ENCODE data around the gene ETS2.

Gene ETS2

DNA sequence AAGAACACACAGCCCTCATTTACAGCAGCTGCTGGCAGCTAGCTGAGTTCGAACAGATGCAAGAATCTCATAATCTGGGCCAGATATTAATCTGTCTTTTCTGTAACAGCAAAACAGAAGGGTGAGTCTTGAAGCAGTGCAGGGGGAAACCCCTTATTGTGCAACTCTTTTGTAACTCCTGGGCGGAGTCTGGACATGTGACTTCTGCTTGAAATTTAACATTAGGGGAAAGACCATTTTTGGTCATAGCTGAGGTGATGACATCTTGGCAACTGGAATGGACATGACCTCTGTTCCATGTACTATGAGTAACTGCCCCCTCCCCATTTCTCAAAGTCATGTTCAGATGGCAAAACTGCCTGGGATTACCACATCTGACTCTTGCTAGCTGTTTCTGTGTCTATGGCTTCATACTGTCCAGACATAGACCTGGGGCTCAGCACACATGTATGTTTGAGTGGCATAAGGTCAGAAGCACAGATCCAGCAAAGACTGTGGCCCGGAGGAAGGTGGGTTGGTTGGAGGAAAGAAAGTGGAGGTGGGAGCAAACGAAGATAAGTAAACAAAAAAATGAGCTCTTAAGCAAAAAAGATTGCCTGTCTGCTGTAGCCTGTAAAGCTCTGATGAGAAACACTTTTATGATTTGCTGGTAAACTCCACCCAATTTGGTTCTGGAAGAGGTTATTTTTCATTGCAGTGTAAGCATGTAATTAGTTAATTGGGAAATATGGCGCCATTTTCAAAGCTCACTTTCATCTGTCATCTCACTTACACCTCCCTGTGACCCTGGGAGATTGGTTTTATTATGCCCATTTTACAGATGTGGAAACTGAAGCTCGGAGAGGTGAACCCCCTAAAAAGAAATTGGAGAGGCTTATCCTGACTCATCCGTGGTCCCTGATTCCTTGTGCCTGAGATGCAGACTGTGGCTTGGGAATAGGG is 26.1 kb downstream of the ETS2 start:
- H3K27ac ChIP-seq = peak overlapping the region; percentile 99
- peak overlapping the region; percentile 44 to 48 for H3K4me3 ChIP-seq (ENCODE audit: low read depth in 1 of 2, low read length in 1 of 2)
- H3K4me1 ChIP-seq (ENCODE audit: control insufficient read depth in 1 of 2, insufficient read depth in 1 of 2, low read depth in 1 of 2, low read length in 1 of 2) = peaks cover 29 to 30% of the 10 kb centered on the region in 2 experiments
- no peaks in the 10 kb centered on the region for H3K9me3 ChIP-seq
- TF ChIP-seq, protein P1, sequence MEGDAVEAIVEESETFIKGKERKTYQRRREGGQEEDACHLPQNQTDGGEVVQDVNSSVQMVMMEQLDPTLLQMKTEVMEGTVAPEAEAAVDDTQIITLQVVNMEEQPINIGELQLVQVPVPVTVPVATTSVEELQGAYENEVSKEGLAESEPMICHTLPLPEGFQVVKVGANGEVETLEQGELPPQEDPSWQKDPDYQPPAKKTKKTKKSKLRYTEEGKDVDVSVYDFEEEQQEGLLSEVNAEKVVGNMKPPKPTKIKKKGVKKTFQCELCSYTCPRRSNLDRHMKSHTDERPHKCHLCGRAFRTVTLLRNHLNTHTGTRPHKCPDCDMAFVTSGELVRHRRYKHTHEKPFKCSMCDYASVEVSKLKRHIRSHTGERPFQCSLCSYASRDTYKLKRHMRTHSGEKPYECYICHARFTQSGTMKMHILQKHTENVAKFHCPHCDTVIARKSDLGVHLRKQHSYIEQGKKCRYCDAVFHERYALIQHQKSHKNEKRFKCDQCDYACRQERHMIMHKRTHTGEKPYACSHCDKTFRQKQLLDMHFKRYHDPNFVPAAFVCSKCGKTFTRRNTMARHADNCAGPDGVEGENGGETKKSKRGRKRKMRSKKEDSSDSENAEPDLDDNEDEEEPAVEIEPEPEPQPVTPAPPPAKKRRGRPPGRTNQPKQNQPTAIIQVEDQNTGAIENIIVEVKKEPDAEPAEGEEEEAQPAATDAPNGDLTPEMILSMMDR (IDR thresholded peaks at IDR 0.05) = no peak
- H3K27me3 ChIP-seq = no peaks in the 10 kb centered on the region
- H3K36me3 ChIP-seq = no peaks in the 10 kb centered on the region

DNA sequence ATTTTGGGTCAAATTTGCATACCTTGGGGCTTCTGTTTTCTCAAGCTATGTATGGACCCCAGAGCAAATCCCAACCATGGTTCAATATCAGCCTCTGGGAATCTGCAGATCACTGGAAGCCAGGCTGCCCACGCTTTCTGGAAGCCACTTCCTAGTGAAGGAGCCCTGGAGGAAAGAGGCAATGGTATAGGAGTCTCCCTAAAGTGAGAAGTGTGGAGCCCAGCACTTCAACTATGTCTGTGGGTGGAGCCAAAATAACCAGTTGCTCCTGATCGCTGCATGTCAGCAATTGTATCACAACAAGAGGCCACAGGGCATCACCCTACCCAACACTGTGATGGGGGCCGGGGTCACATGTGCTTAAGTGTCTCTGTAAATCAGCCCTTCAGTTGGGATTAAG is 26.9 kb downstream of the ETS2 start:
- H3K36me3 ChIP-seq = no peaks in the 10 kb centered on the region
- no peaks in the 10 kb centered on the region for H3K9me3 ChIP-seq
- H3K27me3 ChIP-seq = no peaks in the 10 kb centered on the region
- peaks cover 28 to 30% of the 10 kb centered on the region in 2 experiments for H3K4me1 ChIP-seq (ENCODE audit: control insufficient read depth in 1 of 2, insufficient read depth in 1 of 2, low read depth in 1 of 2, low read length in 1 of 2)
- H3K27ac ChIP-seq = peak overlapping the region; percentile 99
- TF ChIP-seq, protein P1 (IDR thresholded peaks at IDR 0.05) = no peak
- peak overlapping the region in 1 of 2 experiments; percentile 12 for H3K4me3 ChIP-seq (ENCODE audit: low read depth in 1 of 2, low read length in 1 of 2)

DNA sequence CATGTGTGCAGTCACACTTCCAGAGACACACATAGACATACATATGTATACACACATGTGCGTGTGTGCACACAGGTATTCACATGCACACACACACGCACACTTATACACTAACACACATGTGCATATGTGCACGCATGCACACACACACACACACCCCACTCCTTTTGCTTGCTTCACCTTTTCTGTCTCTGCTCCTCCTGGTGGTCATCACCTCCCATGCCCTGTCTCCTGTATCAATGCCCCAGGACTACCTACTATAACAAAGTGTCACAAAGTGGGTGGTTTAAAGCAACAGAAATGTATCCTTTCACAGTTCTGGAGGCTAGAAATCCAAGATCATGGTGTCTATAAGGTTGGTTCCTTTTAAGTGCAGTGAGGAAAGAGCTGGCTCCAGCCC is 27.4 kb downstream of the ETS2 start:
- Histone ChIP-seq H3K27me3 (no peaks in the 10 kb centered on the region), H3K4me3 (ENCODE audit: low read depth in 1 of 2, low read length in 1 of 2) (no peak overlapping the region), H3K9me3 (no peaks in the 10 kb centered on the region), H3K36me3 (no peaks in the 10 kb centered on the region), H3K4me1 (ENCODE audit: control insufficient read depth in 1 of 2, insufficient read depth in 1 of 2, low read depth in 1 of 2, low read length in 1 of 2) (peaks cover 28 to 30% of the 10 kb centered on the region in 2 experiments), H3K27ac (peak overlapping the region; percentile 99)
- TF ChIP-seq, protein P1 (IDR thresholded peaks at IDR 0.05) = no peak

DNA sequence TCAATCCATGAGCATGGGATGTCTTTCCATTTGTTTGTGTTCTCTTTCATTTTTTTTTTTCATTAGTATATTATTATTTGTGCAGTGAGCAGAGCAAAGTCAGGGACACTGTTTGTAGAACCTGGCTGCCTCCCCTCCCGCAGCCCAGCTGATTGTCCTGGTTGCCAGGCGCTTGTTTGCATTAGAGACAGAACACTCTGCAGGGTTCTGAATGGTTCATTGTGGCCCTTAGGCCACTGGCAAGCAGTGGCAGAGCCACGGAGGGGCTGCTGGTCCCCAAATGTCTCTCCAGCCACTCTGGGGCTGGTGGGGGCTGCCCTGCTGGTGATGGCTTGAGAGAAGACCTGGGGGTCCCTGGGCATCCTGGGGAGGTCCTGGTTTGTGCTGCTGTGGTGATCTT is 29.0 kb downstream of the ETS2 start:
- TF ChIP-seq, protein P1 (IDR thresholded peaks at IDR 0.05) = no peak
- H3K9me3 ChIP-seq = no peaks in the 10 kb centered on the region
- H3K27ac ChIP-seq = no peak overlapping the region
- no peaks in the 10 kb centered on the region for H3K27me3 ChIP-seq
- H3K4me3 ChIP-seq (ENCODE audit: low read depth in 1 of 2, low read length in 1 of 2) = no peak overlapping the region
- peaks cover 28 to 30% of the 10 kb centered on the region in 2 experiments for H3K4me1 ChIP-seq (ENCODE audit: control insufficient read depth in 1 of 2, insufficient read depth in 1 of 2, low read depth in 1 of 2, low read length in 1 of 2)
- H3K36me3 ChIP-seq = no peaks in the 10 kb centered on the region

DNA sequence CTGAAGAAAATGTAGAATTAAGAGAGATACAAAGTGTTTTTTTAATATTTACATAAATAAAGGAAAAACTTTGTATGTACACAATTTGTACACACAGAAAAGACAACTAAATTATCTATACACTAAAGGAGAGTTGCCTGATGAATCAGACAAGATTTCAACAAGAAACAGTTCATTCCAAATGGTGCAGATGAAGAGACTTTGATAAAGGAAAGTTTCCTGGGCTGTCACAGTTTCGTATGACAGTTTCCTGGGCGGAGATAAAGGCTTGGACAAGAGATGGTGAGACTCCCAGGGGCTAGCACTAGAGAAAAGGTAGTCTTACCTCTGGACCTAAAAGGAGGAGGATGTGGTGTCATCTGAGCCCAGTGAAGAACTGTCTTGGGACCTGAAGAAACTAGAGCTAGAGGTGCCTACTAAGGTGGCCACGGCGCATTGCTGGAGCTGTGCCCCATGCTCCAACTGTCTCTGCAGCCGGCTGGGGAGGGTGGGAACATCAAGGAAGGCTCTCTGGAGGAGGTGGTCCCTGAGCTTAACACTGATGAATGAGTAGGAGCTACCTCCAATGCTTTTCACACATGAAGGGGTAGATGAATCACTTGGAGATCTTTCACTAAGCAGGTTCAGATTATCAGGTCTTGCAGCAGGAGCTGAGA is 32.2 kb downstream of the ETS2 start:
- Histone ChIP-seq H3K27me3 (no peaks in the 10 kb centered on the region), H3K27ac (no peak overlapping the region), H3K36me3 (no peaks in the 10 kb centered on the region), H3K4me3 (ENCODE audit: low read depth in 1 of 2, low read length in 1 of 2) (no peak overlapping the region), H3K4me1 (ENCODE audit: control insufficient read depth in 1 of 2, insufficient read depth in 1 of 2, low read depth in 1 of 2, low read length in 1 of 2) (peaks cover 5 to 6% of the 10 kb centered on the region in 2 experiments), H3K9me3 (no peaks in the 10 kb centered on the region)
- TF ChIP-seq, protein P1 (IDR thresholded peaks at IDR 0.05) = no peak
